Left renal pelvis (tissue), 4 donors: Measurements from ENCODE around the gene TSPAN5. TPM values are rescaled to one million over a fixed set of nuclear protein-coding genes. Genes with fewer than 3 reads are reported as not detected.
"Not testable (repeated sequence)": the region's sequence is repeated elsewhere in the genome, so short reads cannot be mapped to it uniquely, and the experiment has no call there.

Experiments used
- DNase-seq, 4 donors: peaks; one replicate each; pipeline ENCODE4 v3.0.0-alpha.2; 2013; ENCODE audit warnings: low read depth in 4 of 4, low spot score in 3 of 4
- polyA plus RNA-seq, 4 donors: library from polyadenylated mRNA; unstranded; fragments of 120-200 nt; gene quantifications; one replicate each; pipeline ENCODE4 v1.2.1, GENCODE V29; 2013; ENCODE audit not compliant: insufficient read length in 4 of 4

Gene TSPAN5
- polyA plus RNA-seq, 4 donors = 12.9 to 30.9 (median 25.5) TPM

GRCh38 chr4:98476891-98477290 is 181.5 kb downstream of the TSPAN5 start:
- no peak for DNase-seq

GRCh38 chr4:98474408-98474844 is 184.0 kb downstream of the TSPAN5 start:
- DNase-seq = no peak

- no peak for DNase-seq
Measured at GRCh38 chr4:98473046-98473445, 185.4 kb downstream of the TSPAN5 start.

GRCh38 chr4:98470831-98471230 is 187.6 kb downstream of the TSPAN5 start:
- no peak for DNase-seq

- no peak for DNase-seq
Measured at GRCh38 chr4:98470366-98470765, 188.0 kb downstream of the TSPAN5 start.

GRCh38 chr4:98469771-98470170 is 188.6 kb downstream of the TSPAN5 start:
- DNase-seq = no peak

- no peak for DNase-seq
Measured at GRCh38 chr4:98468709-98469108, 189.7 kb downstream of the TSPAN5 start.

- DNase-seq = peak; percentile 68 to 85 (median 74)
Measured at GRCh38 chr4:98467627-98468072, 190.8 kb downstream of the TSPAN5 start.

GRCh38 chr4:98466868-98467599 is 191.4 kb downstream of the TSPAN5 start:
- DNase-seq = no peak

- no peak for DNase-seq
Measured at GRCh38 chr4:98462487-98462886, 195.9 kb downstream of the TSPAN5 start.

- DNase-seq = not testable (repeated sequence)
Measured at GRCh38 chr4:98461121-98461865, 197.1 kb downstream of the TSPAN5 start.

GRCh38 chr4:98457422-98457821 is 201.0 kb downstream of the TSPAN5 start:
- not testable (repeated sequence) for DNase-seq

- no peak for DNase-seq
Measured at GRCh38 chr4:98452091-98452490, 206.3 kb downstream of the TSPAN5 start.

- no peak for DNase-seq
Measured at GRCh38 chr4:98448908-98449307, 209.5 kb downstream of the TSPAN5 start.

- no peak for DNase-seq
Measured at GRCh38 chr4:98447648-98448047, 210.8 kb downstream of the TSPAN5 start.

- no peak for DNase-seq
Measured at GRCh38 chr4:98446499-98447375, 211.7 kb downstream of the TSPAN5 start.

- no peak for DNase-seq
Measured at GRCh38 chr4:98444371-98444770, 214.0 kb downstream of the TSPAN5 start.

- no peak for DNase-seq
Measured at GRCh38 chr4:98434816-98435215, 223.6 kb downstream of the TSPAN5 start.

GRCh38 chr4:98433691-98434090 is 224.7 kb downstream of the TSPAN5 start:
- DNase-seq = no peak

GRCh38 chr4:98430708-98431403 is 227.6 kb downstream of the TSPAN5 start:
- DNase-seq = no peak
